ENCODE data around the gene GZF1.

- TF ChIP-seq POLR2A (IDR thresholded peaks at IDR 0.05) (no peak), CTCF (IDR thresholded peaks at IDR 0.05) (no peak)
These were observed 2.9 kb upstream of the GZF1 start for GRCh38 chr20:23358923-23359593.

Data from adrenal gland (tissue), 5 donors.